GM12892 (cell line): Measurements from ENCODE around the gene CACNA1B.

Experiments
- DNase-seq: peaks from one replicate; pipeline ENCODE4 v3.0.0; 2011; ENCODE audit not compliant: insufficient read length
- FAIRE-seq: peaks from 2 replicates; lab custom pipeline; 2011; peaks lifted over from hg19 to GRCh38; lab: Jason Lieb, UNC
- POLR2A ChIP-seq: IDR thresholded peaks from 2 replicates; pipeline ENCODE4 v1.6.1; 2011; ENCODE audit warnings: low read depth, low read length, control low read depth
- POLR2AphosphoS5 ChIP-seq: IDR thresholded peaks from 2 replicates; pipeline ENCODE4 v1.6.1; 2011; ENCODE audit warnings: low read depth, low read length, control low read depth
- TAF1 ChIP-seq: IDR thresholded peaks from 2 replicates; pipeline ENCODE4 v1.6.1; 2011; ENCODE audit warnings: low read depth, mild to moderate bottlenecking, control low read depth, low read length, borderline replicate concordance

Gene CACNA1B

GRCh38 chr9:137893670-137894069, 16.1 kb downstream of the CACNA1B start:
- FAIRE-seq (no peak), DNase-seq (no peak)
- TF ChIP-seq POLR2AphosphoS5 (no peak), POLR2A (no peak), TAF1 (no peak)

DNA sequence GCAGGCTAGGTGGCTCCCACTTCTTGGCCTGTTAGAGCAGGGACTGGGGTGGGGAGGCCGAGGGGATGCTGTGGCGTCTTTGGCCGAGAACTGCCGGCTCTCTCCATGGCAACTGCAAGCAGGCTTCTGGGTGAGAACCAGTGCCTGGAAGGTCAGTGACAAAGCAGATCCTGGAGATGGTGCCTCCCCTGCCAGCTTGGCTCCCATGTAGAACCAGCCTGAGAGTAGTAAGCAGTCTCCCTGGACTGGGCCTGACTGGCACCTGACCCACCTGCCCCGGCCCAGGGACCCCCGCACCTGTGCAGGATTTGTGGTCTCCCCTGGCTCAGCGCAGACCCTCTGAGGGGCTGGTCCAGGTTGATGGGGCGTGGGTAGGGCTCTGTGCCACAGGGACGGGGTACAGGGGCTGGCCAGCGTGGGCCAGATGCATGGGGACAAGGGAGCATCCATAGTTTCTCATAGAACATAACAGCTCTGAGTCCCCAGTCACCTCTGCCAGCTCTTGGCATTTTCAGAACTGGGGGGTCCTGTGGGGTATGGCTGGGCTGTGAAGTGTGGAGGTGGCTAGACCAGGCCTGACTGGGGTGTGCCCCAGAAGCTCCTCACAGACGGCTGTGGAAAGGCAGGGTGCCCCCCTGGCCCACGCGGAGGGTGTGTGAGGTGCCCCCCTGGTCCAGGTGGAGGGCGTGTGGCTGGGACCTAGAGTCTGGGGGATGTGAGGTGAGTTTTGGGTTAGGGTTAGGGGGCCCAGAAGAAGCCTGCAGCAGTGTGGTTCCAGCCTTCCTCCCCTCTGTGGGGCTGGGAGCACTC, 22.2 kb downstream of the CACNA1B start:
- TF ChIP-seq POLR2A (no peak), TAF1 (no peak), POLR2AphosphoS5 (no peak)
- no peak for DNase-seq
- no peak for FAIRE-seq

GRCh38 chr9:137900584-137901310, 23.2 kb downstream of the CACNA1B start:
- FAIRE-seq (no peak), DNase-seq (no peak)
- no peak for TF ChIP-seq TAF1
- no peak for TF ChIP-seq POLR2A
- TF ChIP-seq POLR2AphosphoS5: no peak

GRCh38 chr9:137902646-137903045, 25.1 kb downstream of the CACNA1B start:
- no peak for FAIRE-seq
- DNase-seq: no peak
- TF ChIP-seq TAF1 (no peak), POLR2AphosphoS5 (no peak), POLR2A (no peak)

DNA sequence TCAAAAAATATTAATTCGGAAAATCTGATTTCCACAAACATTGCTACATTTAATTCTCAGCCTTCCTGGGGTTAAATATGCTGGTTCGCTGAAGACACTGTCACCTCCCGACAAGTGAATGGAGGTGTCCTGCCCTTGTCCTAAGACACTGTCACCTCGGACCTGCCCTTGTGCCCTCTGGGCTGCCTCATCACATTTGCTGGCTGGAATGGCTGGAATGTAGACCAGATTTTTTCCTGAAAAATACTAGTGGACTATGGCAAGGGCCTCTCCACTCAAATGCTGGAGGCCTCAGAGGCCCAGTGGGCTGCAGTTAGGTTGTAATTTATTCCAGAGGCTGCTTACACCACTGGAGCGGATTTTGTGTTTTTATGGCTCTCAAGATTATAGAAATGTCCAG, 28.2 kb downstream of the CACNA1B start:
- no peak for FAIRE-seq
- DNase-seq: no peak
- TF ChIP-seq POLR2AphosphoS5: no peak
- no peak for TF ChIP-seq POLR2A
- TF ChIP-seq TAF1: no peak

DNA sequence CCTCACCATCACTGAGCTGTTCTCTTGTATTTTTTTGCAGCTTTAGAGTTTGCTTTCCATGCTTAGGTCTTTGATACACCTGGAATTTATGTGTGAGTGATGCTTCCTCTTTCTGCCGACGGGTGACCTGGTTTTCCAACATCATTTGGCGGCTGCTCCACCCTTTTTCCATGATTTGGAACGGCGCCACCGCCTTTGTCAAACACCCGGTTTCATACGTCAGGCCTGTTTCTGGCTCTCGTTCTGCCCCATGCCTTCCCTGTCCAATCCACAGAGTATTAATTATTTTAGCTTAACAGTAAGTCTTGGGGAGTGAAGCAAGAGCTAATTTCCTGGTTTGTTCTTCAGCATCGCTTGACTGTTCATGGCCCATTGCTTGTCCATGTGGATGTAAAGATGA, 30.2 kb downstream of the CACNA1B start:
- DNase-seq (no peak), FAIRE-seq (no peak)
- TF ChIP-seq TAF1 (no peak), POLR2A (no peak), POLR2AphosphoS5 (no peak)

- no peak for DNase-seq
- no peak for TF ChIP-seq TAF1
- no peak for TF ChIP-seq POLR2A
- no peak for TF ChIP-seq POLR2AphosphoS5
- no peak for FAIRE-seq
These were observed 35.1 kb downstream of the CACNA1B start for GRCh38 chr9:137912671-137913070.

DNA sequence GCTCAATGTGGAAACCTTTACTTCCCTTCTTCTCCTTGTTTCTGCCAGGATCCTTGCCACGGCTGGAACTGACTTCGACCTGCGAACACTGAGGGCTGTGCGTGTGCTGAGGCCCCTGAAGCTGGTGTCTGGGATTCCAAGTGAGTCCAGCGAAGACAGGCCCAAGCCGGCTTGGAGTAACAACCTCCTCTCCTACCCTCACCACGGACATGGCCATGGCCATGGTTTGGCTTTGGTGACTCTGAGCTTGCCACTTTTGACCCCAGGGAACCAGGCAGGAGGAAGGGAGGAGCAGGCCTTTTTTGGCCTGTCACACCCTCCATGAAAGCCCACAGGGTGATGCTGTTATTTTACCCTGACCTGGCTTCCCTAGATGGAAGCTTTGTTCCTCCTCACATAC, 35.5 kb downstream of the CACNA1B start:
- no peak for DNase-seq
- TF ChIP-seq POLR2A (no peak), POLR2AphosphoS5 (no peak), TAF1 (no peak)
- FAIRE-seq: no peak

- TF ChIP-seq POLR2A (no peak), POLR2AphosphoS5 (no peak), TAF1 (no peak)
- DNase-seq: no peak
- FAIRE-seq: no peak
These were observed 36.5 kb downstream of the CACNA1B start for GRCh38 chr9:137913771-137914767.

- FAIRE-seq: no peak
- TF ChIP-seq TAF1: no peak
- no peak for TF ChIP-seq POLR2AphosphoS5
- TF ChIP-seq POLR2A: no peak
- DNase-seq: no peak
These were observed 39.0 kb downstream of the CACNA1B start for GRCh38 chr9:137916540-137916939.

DNA sequence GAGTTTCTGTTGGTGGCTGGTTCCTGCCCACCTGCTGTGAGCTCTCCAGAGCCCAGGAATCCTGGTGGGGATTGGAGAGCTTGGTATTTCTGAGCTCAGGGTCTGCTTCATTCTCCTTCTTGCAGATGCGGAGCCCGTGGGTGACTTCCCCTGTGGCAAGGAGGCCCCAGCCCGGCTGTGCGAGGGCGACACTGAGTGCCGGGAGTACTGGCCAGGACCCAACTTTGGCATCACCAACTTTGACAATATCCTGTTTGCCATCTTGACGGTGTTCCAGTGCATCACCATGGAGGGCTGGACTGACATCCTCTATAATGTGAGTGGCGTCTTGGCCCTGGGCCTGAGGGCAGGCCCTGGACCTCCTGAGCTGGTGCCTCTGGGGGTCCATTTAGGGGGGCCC, 39.5 kb downstream of the CACNA1B start:
- FAIRE-seq: no peak
- no peak for DNase-seq
- TF ChIP-seq POLR2AphosphoS5 (no peak), TAF1 (no peak), POLR2A (no peak)
